ENCODE measurements around the gene PXK. TPM values are rescaled to one million over a fixed set of nuclear protein-coding genes. Genes with fewer than 3 reads are reported as not detected.

PXK gene
- total and polyA plus RNA-seq, 12 donors = 5.6 to 40.5 (median 25.3) TPM

GRCh38 chr3:58474348-58474911 is 141.7 kb downstream of the PXK start:
- WGBS, 4 donors = 78 to 100% (median 96%) methylated on average over 1 of the region's 1 CpG
- Histone ChIP-seq H3K27ac (no peak overlapping the region), H3K4me1 (replicated peaks in 1 of 2) (peaks cover 11 to 17% of the 10 kb centered on the region in 2 donors), H3K36me3 (replicated peaks in 1 of 2) (no peaks in the 10 kb centered on the region), H3K27me3 (no peaks in the 10 kb centered on the region), H3K4me3 (no peak overlapping the region), H3K9me3 (replicated peaks in 1 of 3) (no peaks in the 10 kb centered on the region)
- intact Hi-C loops (cut with DNase I) = no loop called here
- no peak for TF ChIP-seq CTCF (IDR thresholded peaks at IDR 0.05)
- TF ChIP-seq POLR2A (IDR thresholded peaks at IDR 0.05) = no peak
- no peak for DNase-seq

- H3K4me1 ChIP-seq (replicated peaks in 1 of 2) = peaks cover 11 to 17% of the 10 kb centered on the region in 2 donors
- 66 to 79% (median 75%) methylated on average over 3 of the region's 3 CpGs for WGBS, 4 donors
- no peak for TF ChIP-seq POLR2A (IDR thresholded peaks at IDR 0.05)
- TF ChIP-seq CTCF (IDR thresholded peaks at IDR 0.05) = no peak
- DNase-seq = no peak
- H3K9me3 ChIP-seq (replicated peaks in 1 of 3) = no peaks in the 10 kb centered on the region
- H3K27me3 ChIP-seq = no peaks in the 10 kb centered on the region
- no peaks in the 10 kb centered on the region for H3K36me3 ChIP-seq (replicated peaks in 1 of 2)
- no peak overlapping the region for H3K27ac ChIP-seq
- intact Hi-C loops (cut with DNase I) = no loop called here
- no peak overlapping the region for H3K4me3 ChIP-seq
Observed at GRCh38 chr3:58474967-58475578, 142.4 kb downstream of the PXK start.

Small RNAs within 50 kb of the gene (small RNA-seq; reads per million reads assigned to genes)
- gene AC098479.1 = 0 reads per million in 2 donors

Other genes starting within 250 kb of the PXK start
- gene DNASE1L3, start 121.9 kb upstream of the PXK start, total RNA-seq = 10 to 100 TPM; 23.8 to 83.9 (median 57.9) TPM
- gene DNASE1L3, start 121.9 kb upstream of the PXK start, polyA plus RNA-seq = 10 to 100 TPM; 29.2 to 57.6 (median 46.3) TPM
- gene ABHD6, start 95.1 kb upstream of the PXK start, total RNA-seq = 10 to 100 TPM; 17.2 to 57.3 (median 28.1) TPM
- gene ABHD6, start 95.1 kb upstream of the PXK start, polyA plus RNA-seq = 10 to 100 TPM; 10.2 to 28.0 (median 14.6) TPM
- 10 to 100 TPM in 8 of 9 donors, 1 to 10 TPM in 1; 9.2 to 23.2 (median 15.2) TPM for gene RPP14, start 26.6 kb upstream of the PXK start, total RNA-seq
- 10 to 100 TPM in 2 of 3 donors, 1 to 10 TPM in 1; 9.8 to 15.3 (median 10.1) TPM for gene RPP14, start 26.6 kb upstream of the PXK start, polyA plus RNA-seq
- 10 to 100 TPM in 7 of 9 donors, 1 to 10 TPM in 2; 6.6 to 13.2 (median 11.0) TPM for gene HTD2, start 26.4 kb upstream of the PXK start, total RNA-seq
- gene HTD2, start 26.4 kb upstream of the PXK start, polyA plus RNA-seq = 1 to 10 TPM; 1.6 to 9.6 (median 2.0) TPM
- gene PDHB, start 100.9 kb downstream of the PXK start, total RNA-seq = 100 to 1,000 TPM in 5 of 9 donors, 10 to 100 TPM in 4; 84.2 to 264 (median 107) TPM
- 100 to 1,000 TPM in 1 of 3 donors, 10 to 100 TPM in 2; 59.2 to 198 (median 84.8) TPM for gene PDHB, start 100.9 kb downstream of the PXK start, polyA plus RNA-seq
- 10 to 100 TPM in 4 of 9 donors, 1 to 10 TPM in 5; 7.2 to 17.9 (median 9.5) TPM for gene KCTD6, start 159.2 kb downstream of the PXK start, total RNA-seq
- 10 to 100 TPM; 15.4 to 19.9 (median 16.1) TPM for gene KCTD6, start 159.2 kb downstream of the PXK start, polyA plus RNA-seq
- gene ACOX2, start 204.3 kb downstream of the PXK start, total RNA-seq = 10 to 100 TPM in 8 of 9 donors, 1 to 10 TPM in 1; 8.1 to 52.4 (median 29.1) TPM
- gene ACOX2, start 204.3 kb downstream of the PXK start, polyA plus RNA-seq = 10 to 100 TPM; 24.0 to 65.5 (median 56.4) TPM
- gene FAM107A, start 244.5 kb downstream of the PXK start, total RNA-seq = 10 to 100 TPM in 1 of 9 donors, 1 to 10 TPM in 8; 1.2 to 11.6 (median 5.7) TPM
- 10 to 100 TPM in 1 of 3 donors, 1 to 10 TPM in 2; 4.9 to 12.5 (median 6.8) TPM for gene FAM107A, start 244.5 kb downstream of the PXK start, polyA plus RNA-seq